GM21390 (cell line): ENCODE data around the gene KLHL22.

ENCODE experiments used
- ATAC-seq: cut with Tn5 transposase; IDR thresholded peaks from one replicate; pipeline ENCODE4 v1.9.1; 2021; ENCODE audit not compliant: unreplicated experiment

Gene KLHL22

DNA sequence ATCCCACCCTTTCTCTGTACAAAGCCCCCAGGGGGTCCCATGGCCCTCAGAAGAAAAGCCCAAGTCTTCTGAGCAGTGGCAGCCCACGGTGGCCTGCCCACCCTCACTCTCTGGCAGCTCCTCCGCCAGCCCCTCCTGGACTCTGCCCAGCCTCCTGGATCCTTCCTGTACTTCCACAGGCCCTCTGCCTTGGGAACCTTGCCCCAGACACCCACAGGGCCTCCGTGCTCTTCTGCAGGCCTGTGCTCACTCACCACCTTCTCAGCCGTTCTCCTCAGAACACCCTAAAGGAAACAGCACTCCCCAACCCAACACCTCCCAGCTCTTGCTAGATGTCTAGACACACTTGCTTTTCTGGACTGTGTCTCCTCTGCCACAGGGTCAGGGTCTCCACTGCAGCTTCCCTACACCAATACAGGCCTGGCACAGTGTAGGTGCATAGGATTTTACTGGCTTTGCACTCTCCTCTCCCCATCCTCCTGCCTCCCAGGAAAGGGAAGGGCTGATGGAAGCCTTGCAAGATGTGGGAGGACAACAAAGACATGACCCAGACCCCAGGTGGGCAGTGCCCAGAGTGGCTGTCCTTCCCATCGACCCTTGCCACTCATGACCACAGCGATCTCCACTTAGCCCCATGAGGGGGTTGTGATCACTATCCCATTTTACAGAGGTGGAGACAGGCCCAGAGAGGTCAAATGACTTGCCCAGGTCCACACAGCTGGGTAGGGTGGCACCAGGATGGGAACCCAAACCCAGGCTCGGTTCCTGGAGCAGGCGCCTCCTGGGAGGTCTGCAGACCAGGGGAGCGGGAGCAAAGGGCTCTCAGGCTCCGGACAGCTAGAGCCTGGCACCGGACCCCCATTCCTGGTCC is 59.9 kb downstream of the KLHL22 start:
- no peak for ATAC-seq

DNA sequence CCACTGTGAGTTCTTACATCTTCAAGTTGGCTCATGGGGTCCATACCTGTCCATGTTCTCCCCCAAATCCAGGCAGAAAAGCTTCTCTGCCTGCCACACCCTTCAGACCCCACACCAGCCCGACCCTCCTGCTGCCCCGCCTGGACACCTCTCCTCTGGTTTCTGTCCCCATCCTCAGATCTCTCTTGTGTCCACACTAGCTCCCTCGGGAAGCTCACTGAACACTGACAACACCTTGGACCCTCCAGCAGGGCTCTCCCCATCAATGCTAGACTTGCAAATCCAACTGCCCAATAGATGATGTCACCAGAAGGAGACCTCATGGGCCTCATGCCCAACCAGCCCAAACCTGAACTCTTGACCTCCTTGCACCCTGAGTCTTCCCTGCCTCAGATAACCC is 60.8 kb downstream of the KLHL22 start:
- ATAC-seq: no peak

DNA sequence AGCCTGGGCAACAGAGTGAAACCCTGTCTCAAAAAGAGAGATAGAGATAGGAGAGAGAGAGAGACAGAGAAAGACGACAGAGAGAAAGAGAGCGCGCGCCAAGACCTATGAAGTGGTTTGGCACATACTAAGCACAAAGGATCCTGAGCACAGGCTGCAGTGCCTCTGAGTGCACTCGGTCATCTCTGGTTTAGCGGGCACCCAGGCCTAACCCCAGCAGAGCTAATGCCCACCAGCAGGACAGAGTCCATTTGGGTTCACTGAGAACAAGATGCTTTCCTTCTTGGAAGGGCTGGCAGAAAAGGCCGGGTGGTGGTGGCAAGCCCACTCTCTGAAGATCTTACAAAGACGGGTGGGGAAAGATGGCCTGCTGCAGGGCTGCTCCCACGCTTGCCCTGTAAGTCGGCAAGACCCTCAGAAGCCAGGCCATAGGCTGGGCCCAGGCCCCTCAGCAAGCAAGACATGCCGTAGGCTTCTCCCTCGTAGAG is 61.3 kb downstream of the KLHL22 start:
- ATAC-seq: no peak

DNA sequence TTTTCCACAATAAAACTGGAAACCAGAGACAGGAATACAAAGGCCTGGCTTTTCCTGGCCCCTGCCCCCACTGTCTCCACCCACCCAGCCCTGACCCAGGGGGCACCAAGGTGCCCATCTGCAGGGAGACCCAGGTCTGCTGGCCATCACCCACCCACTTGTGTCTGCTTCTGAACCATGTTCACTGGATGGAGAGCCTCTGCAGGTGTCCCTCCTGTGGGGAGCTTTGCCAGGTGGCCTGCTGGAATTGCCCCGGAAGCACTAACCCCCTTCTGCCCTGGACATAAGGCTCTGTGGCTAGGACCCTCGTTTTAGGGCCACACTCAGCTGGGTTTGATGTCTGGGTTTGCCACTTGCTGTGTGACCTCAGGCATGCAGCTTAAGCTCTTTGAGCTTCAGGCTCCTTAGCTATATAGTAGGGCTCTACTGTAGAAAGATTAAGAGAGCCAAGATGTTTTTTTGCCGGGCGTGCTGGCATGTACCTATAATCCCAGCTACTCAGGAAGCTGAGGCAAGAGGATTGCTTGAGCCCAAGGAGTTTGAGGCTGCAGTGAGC is 61.8 kb downstream of the KLHL22 start:
- ATAC-seq: no peak

DNA sequence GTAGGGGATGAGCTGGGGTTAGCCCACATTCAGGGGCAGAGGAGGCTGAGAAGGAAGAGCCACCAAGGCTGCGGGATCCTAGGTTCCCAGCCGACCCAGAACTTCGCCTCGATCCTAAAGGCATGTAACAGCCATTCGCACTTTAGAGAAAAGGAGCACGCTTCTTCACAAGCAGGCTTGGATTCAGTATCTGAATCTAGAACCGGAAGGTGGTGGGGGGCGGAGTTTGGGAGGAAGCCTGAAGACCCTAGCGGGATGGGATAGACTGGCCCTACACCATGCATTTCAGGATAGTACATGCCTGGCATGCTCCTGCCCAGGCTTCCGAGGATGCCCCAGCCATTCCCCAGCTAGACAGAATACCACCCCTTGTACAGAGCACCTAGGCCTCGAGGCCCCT is 62.4 kb downstream of the KLHL22 start:
- no peak for ATAC-seq

DNA sequence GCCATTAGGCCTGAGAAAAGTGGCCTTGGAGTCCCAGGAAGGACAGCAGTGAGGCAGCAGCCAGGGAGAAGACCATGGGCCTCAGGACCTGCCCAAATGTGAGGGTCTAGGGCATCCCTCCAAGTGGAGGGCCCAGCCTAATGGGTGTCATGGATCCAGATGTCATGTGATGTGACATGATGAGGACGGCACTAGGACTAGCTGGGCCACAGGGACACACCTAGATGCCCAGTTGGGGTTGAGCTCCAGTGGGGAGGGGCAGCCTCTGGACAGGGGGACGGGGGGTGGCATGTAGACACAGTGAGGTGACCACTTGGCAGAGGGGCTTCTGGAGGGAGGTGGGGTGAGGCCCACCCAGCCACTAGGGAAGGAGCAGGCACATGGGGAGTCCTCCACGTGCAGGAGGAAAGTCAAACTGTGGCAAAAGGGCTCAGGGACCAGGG is 63.3 kb downstream of the KLHL22 start:
- no peak for ATAC-seq

DNA sequence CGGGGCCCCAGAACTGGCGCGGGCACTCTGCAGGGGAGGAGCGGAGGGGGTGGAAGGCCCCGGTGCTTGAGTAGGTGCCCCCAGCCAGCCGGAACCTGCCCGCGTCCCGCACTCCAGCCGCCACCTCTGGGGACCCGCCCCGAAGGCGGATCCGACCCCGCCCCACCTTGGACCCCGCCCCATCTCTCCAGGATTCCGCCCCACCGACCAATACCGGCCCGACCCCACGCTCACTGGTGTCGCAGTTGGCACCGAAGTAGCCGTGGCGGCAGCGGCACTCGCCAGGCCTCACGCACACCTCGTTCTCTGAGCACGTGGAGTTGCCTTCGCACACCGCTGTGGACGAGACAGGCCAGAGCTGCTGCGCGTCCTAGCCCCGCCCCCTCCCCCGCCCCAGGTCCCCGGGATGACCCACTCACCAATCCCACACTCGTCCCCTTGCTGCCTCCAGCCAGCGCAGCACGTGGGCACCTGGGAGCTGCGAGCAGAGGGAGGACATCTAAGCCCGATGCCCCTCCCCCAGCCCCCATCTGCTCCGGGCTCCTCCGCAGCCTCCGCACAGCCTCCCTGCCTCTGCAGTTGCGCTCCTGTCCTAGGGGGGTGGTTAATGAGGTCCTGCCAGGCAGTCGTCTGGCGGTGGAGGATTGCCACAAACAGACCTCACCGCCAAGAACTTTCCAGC is 63.9 kb downstream of the KLHL22 start:
- no peak for ATAC-seq

DNA sequence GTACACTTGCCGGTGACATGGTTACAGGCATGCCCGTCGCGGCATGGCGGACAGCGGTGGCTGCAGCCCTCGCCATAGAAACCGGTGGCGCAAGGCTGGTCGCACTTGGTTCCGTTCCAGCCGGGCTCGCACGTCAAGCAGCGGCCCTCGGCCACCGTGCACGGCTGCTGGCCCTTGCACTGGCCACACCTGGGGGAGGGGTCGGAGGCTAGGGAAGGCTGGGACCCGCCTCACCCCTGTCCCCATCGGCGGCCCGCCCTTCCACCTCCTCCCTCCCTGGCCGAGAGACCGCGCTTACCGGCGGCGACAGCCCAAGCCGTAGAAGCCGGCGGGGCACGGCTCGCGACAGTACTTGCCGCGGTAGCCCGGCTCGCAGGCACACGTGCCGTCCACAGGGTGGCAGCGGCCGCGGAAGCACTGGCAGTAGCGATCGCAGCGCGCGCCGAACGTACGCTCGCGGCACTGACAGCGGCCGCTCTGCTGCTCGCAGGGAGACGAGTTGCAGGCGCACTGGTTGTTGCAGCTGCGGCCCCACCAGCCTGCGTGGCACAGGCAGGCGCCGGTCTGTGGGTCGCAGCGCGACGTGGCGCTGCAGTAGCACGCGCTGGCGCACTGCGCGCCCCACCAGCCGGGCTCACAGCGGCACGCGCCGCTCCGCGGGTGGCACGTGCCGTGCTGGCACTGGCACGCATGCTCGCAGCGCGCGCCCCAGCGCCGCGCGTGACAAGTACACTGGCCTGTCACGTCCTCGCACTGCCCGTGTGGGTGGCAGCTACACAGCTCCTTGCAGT is 64.7 kb downstream of the KLHL22 start:
- no peak for ATAC-seq

DNA sequence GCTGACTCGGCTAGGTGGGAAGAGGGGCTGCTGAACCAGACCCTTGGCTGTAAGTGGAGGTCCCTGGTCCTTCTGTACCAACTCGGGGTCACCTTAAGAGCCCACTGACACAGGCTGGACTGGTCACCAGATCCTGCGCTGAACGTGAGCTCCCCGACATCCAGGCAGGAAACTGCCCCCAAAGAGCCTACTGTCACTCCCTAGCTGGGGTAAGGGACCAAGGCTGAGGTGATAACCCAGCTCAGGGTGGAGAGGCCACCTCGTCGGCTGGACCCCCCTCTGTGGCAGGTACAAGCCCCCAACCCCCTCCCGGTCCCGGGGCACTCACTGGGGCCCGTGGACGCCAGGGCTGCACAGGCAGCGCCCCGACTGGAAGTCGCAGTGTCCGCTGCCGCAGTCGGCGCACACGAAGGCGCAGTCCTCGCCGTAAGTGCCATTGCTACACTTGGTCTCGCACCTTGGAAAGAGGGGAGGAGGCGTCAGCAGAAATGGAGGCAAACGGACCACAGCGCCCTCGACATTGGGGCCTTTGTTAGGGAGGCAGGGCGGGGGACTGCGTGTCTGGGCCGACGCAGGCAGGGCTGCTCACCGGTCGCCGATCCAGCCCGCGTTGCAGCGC is 65.4 kb downstream of the KLHL22 start:
- ATAC-seq: no peak

DNA sequence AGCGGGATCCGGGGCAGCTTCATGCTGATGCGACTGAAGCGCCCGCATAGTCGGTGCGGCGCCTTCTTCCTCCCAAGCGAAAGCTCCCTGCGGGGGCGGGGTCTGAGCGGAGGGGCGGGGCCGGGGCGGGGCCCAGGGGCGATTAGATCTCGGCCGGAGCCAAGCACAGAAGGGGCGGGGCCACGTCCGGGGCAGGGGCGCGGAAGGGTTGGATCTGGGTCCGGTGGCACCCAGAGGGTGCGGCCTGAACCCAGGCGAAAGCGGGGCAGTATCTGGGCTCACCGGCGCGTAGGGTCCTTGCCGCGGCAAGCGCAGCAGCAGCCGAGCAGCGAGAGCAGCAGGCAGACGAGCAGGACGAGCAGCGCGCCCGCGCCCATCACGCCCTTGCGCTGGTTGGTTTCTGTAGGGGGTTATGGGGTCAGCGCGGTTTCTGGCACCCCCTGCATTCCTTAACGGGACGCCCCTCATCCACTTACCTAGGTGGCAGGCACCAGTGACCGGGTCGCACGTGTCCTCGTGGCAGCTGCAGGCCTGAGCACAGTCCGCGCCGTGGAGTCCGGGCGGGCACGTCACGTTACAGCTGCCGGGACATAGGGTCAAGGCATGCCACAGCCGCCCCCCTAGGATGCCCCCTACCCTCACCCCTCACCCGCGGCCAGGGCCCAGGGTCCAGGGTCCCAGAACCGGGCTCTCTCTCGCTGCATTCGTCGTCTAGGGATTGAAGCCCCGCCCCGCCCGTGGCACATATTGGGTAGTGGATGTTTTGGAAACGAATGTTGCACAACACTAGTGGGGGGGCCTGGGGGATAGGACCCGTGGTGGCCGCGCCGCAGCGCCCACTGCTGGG is 66.1 kb downstream of the KLHL22 start:
- ATAC-seq: no peak

DNA sequence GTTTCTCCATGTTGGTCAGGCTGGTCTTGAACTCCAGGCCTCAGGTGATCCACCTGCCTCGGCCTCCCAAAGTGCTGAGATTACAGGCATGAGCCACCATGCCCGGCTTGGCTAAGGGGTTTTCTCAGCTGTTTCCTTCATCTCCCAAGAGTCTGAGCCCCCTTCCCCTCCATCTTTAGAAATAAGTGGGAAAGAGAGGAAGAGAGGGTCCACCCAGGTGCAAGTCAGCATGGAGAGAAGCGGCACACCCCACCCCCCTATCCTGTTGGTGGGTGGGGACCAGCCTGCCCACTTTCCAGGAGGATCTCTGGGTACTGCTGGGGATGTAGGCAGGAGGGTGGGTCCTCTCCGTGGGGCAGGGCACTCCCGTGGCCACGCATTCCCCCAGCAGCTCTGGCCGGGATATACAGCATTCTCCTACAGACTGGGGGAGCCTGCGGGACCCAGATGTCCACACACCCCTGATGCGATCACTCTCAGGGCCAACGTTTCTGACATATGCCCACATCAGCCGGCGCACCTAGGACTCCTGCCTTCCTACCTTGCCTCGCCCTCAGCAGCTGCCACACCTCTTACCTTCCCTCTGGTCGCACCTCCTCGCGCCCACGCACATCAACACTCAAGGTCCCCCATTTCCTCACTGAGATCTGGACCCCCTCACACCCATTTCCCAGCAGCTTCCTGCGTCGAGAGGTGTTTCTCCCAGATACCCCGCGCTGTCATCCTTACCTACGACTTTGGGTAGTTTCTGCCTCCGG is 66.9 kb downstream of the KLHL22 start:
- no peak for ATAC-seq

DNA sequence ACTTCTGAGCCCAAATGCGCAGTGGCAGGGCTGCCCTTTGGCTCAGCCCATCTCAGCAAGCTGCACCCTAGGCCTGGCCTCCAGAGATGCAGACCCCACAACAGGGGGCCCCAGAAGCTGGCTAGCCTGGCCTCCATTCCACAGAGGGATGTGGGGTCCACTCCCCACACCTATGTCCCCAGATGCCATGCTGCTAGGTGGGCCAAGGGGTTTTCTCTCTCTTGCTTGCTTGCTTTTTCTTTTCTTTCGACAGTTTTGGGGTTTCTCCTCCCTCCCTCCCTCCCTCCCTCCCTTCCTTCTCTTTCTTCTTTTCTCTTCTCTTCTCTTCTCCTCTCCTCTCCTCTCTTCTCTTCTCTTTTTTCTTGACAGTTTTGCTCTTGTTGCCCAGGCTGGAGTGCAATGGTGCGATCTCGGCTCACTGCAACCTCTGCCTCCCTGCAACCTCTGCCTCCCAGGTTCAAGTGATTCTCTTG is 67.6 kb downstream of the KLHL22 start:
- no peak for ATAC-seq

DNA sequence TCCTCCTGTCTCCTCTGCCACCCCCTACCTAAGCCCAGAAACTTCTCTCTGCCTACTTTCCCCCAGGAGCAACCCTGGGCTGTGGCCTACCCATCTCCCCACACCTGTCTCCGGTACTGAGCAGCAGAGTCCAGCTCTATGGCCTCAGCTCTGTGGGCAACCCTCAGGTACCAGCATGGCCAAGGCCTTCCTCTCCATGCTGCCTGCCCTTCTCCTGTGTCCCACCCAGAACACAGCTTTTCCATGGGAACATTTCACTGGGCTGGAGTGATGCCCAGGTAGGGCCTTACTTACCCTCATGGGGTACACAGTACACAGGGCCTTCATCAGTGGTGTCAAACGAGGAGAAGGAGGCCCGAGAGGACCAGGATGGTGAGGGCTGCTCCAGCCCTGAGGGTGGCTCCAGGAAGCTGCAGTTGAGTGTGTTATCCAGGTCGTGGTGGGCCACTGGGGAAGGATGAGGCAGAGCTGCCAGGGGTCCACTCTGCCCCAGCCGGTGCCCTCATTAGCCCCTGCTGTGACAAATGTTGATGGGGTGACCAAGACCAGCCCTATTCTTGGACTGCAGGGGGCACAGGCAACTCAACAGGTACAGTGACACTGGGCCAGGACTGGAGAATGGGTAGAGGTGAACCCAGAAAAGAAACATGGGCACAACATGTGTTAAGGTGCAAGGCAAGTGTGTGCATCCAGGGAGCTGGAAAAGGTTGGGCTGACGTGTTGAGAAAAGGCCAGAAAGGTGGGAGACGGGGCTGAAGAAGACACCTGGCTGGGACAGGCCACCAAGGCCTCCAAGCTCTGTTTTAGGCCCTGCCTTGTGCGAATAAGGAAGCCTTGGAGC is 68.3 kb downstream of the KLHL22 start:
- ATAC-seq: no peak

DNA sequence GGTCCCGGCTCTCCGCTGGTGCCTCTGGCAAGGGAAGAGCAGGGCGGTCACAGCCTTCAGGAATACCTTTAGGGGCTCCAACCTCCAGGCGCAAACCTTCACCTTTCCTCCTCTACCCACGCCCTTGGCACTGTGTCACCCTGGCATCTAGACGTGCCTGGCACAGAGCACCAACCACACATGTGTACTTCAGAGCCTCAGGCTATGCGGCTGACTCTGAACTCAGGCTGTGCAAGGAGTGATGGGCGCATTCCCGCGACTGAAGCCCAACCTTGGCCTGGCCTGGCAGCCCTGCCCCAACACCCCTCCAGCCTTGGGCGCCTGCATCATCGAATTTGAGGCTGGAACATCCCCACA is 69.4 kb downstream of the KLHL22 start:
- ATAC-seq: no peak

DNA sequence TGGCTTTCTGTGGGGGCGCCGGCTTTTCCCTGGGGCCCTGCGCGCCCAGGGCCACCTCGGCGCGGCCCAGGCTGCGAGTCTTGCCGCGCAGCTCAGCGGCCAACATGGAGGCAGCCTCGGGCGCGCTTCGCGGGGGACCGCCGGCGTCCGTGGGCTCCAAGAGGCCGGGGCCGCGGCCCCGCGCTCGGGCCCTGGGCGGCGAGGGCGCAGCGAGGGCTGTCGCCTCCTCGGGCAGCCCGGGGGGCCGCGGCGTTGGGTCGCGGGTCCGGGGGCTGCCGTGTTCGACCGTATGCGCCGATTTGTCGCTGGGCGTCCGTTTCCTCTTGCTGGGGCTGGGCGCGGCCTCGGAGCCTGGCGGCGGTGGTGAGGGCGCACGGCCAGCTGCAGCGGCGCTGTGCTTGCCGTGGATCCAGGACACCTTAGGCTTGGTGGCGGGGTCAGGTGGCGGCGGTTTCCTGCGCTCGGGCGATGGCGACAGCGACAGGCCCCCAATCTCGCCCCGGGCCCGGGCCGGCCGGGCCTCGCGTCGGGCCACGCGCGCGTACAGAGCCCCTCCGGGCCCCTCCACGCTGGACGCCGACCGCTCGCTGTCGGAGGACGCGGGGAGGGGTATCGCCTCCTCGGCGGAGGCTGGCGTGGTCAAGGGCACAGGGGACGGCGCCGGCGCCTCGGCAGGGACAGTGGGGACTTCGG is 69.9 kb downstream of the KLHL22 start:
- ATAC-seq: no peak

DNA sequence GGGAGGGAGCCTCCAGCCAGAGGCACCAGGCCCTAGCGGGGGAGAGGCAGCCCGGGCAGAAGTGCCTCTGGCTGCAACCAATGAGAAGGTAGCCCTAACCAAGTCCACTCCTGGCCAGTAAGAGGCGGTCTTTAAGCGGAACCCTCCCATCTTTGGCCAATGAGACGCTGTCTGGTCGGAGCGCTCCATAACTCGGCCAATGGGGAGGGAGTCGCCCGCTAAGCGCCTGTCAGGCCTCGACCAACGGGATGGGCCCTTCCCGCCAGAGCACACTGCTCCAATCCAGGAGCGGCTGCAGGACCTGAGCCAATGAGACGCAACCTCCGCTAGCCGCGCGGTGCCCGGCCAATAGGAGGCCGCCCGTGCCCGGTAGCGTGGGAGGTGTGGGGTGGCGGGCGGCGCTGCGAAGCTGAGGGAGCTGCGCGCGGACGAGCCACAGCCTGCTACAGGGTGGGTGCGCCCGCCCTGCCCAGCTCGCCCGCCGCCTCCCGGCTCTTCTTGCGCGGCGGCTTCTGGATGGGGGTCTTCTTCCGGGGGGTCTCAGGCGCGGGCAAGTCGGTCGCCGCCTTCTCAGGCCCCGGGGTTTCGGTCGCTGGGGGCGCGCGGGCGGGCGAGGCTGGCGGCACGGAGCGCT is 70.5 kb downstream of the KLHL22 start:
- ATAC-seq: no peak

DNA sequence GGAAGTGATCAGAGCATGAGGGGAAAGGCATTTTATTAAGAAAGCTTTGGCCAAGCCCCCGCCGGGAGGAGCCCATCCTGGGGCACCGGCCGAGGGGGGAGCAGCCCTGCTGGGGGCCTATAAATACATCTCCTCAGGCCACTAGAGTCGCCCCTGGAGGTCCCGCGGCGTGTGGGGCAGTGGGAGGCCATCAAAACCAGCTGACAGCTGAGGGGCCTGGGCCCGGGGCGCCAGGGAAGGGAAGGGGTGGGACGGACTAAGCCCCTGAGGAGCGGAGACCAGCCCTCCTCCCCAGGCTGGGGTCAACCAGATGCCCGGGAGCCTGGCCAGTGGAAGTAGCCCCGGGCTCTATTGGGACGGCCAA is 71.0 kb downstream of the KLHL22 start:
- no peak for ATAC-seq
